Fibroblast of peridontal ligament (primary cell): ENCODE measurements around the gene CPTP.

ENCODE experiments used
- DNase-seq: peaks from one replicate; pipeline ENCODE4 v3.0.0-alpha.2; 2010; ENCODE audit errors: extremely low read depth

The CPTP gene

GRCh38 chr1:1335792-1336248 lies 11.2 kb downstream of the CPTP start:
- no peak for DNase-seq

- no peak for DNase-seq
These were observed 11.8 kb downstream of the CPTP start for GRCh38 chr1:1336446-1336845.

- no peak for DNase-seq
These were observed 12.6 kb downstream of the CPTP start for GRCh38 chr1:1336931-1337792.

GRCh38 chr1:1337793-1338147 lies 13.2 kb downstream of the CPTP start:
- no peak for DNase-seq

- DNase-seq = no peak
These were observed 13.7 kb downstream of the CPTP start for GRCh38 chr1:1338278-1338677.

- DNase-seq = no peak
These were observed 15.6 kb downstream of the CPTP start for GRCh38 chr1:1340185-1340584.

GRCh38 chr1:1340791-1341548 lies 16.4 kb downstream of the CPTP start:
- DNase-seq = no peak

- DNase-seq = no peak
These were observed 17.0 kb downstream of the CPTP start for GRCh38 chr1:1341549-1342021.

- no peak for DNase-seq
These were observed 17.5 kb downstream of the CPTP start for GRCh38 chr1:1342061-1342562.

- no peak for DNase-seq
These were observed 18.0 kb downstream of the CPTP start for GRCh38 chr1:1342584-1343115.

- DNase-seq = no peak
These were observed 19.3 kb downstream of the CPTP start for GRCh38 chr1:1343811-1344421.

GRCh38 chr1:1344655-1345361 lies 20.2 kb downstream of the CPTP start:
- no peak for DNase-seq

GRCh38 chr1:1345384-1345783 lies 20.8 kb downstream of the CPTP start:
- DNase-seq = no peak

- DNase-seq = no peak
These were observed 21.4 kb downstream of the CPTP start for GRCh38 chr1:1345860-1346500.

GRCh38 chr1:1346501-1346890 lies 21.9 kb downstream of the CPTP start:
- DNase-seq = no peak

GRCh38 chr1:1347026-1347595 lies 22.5 kb downstream of the CPTP start:
- DNase-seq = no peak

GRCh38 chr1:1347663-1348419 lies 23.2 kb downstream of the CPTP start:
- DNase-seq = no peak

GRCh38 chr1:1348420-1349255 lies 24.0 kb downstream of the CPTP start:
- no peak for DNase-seq
